Activated T-helper 1 cell treated with Interleukin-2 at 50 U/mL for 16 hours (primary cell): ENCODE measurements around the gene ANO8.
"Not testable (repeated sequence)": the region's sequence is repeated elsewhere in the genome, so short reads cannot be mapped to it uniquely, and the experiment has no call there.

Experiments
- DNase-seq: peaks from one replicate; pipeline ENCODE4 v3.0.0-alpha.2; 2020; ENCODE audit warnings: low read depth

The ANO8 gene

GRCh38 chr19:17286752-17287151, 47.9 kb downstream of the ANO8 start:
- DNase-seq = no peak

- no peak for DNase-seq
These were observed 48.4 kb downstream of the ANO8 start for GRCh38 chr19:17286263-17286662.

- no peak for DNase-seq
These were observed 49.1 kb downstream of the ANO8 start for GRCh38 chr19:17285415-17286135.

GRCh38 chr19:17283504-17283996, 51.1 kb downstream of the ANO8 start:
- no peak for DNase-seq

GRCh38 chr19:17282488-17283125, 52.0 kb downstream of the ANO8 start:
- peak; percentile 64 for DNase-seq

GRCh38 chr19:17281391-17282304, 53.0 kb downstream of the ANO8 start, which contains the start of gene ANKLE1:
ANKLE1 (plus strand) TSS chr19:17281901; CDS start chr19:17281921, 20 bp downstream.
- DNase-seq = no peak

GRCh38 chr19:17279436-17279835, 55.2 kb downstream of the ANO8 start:
- DNase-seq = no peak

- DNase-seq = no peak
These were observed 59.0 kb downstream of the ANO8 start for GRCh38 chr19:17275441-17276175.

GRCh38 chr19:17274892-17275291, 59.8 kb downstream of the ANO8 start:
- not testable (repeated sequence) for DNase-seq
